SK-N-DZ (cell line): ENCODE measurements around the gene TCEA2.

Experiments used
- DNase-seq: peaks from one replicate; pipeline ENCODE4 v3.0.0-alpha.2; 2015; ENCODE audit warnings: low spot score

TCEA2 gene

GRCh38 chr20:64064145-64064698 is 1.2 kb downstream of the TCEA2 start:
- DNase-seq, result no peak

- DNase-seq, result no peak
Measured at GRCh38 chr20:64065062-64065973, 2.3 kb downstream of the TCEA2 start.

- DNase-seq, result no peak
Measured at GRCh38 chr20:64065974-64066343, 3.0 kb downstream of the TCEA2 start.

- no peak for DNase-seq
Measured at GRCh38 chr20:64067005-64067632, 4.1 kb downstream of the TCEA2 start.

GRCh38 chr20:64067733-64068307 is 4.8 kb downstream of the TCEA2 start:
- no peak for DNase-seq

GRCh38 chr20:64068386-64069208 is 5.6 kb downstream of the TCEA2 start:
- no peak for DNase-seq

GRCh38 chr20:64069209-64069613 is 6.2 kb downstream of the TCEA2 start:
- DNase-seq, result no peak

GRCh38 chr20:64069614-64070243 is 6.7 kb downstream of the TCEA2 start:
- DNase-seq, result peak; percentile 77

- DNase-seq, result no peak
Measured at GRCh38 chr20:64070244-64070993, 7.4 kb downstream of the TCEA2 start.

- DNase-seq, result no peak
Measured at GRCh38 chr20:64071341-64072332, 8.6 kb downstream of the TCEA2 start.

- no peak for DNase-seq
Measured at GRCh38 chr20:64072498-64073063, 9.6 kb downstream of the TCEA2 start.

- DNase-seq, result no peak
Measured at GRCh38 chr20:64073476-64074183, 10.6 kb downstream of the TCEA2 start.

GRCh38 chr20:64074184-64074789 is 11.3 kb downstream of the TCEA2 start:
- DNase-seq, result no peak

- no peak for DNase-seq
Measured at GRCh38 chr20:64074963-64075362, 12.0 kb downstream of the TCEA2 start.

- DNase-seq, result no peak
Measured at GRCh38 chr20:64075556-64075955, 12.6 kb downstream of the TCEA2 start.

- no peak for DNase-seq
Measured at GRCh38 chr20:64076061-64076997, 13.3 kb downstream of the TCEA2 start.
